Omental fat pad (tissue), 4 donors: ENCODE results near the gene IFI27L2. TPM values are rescaled to one million over a fixed set of nuclear protein-coding genes. Genes with fewer than 3 reads are reported as not detected.

ENCODE experiments used
- ATAC-seq: fragments of 150-250 bp; one replicate; pipeline ENCODE4 v1.9.1; 2016; ENCODE audit warnings: mild to moderate bottlenecking, moderate library complexity; ENCODE audit not compliant: low FRiP score
- DNase-seq: peaks from one replicate; pipeline ENCODE4 v3.0.0-alpha.2; 2019; ENCODE audit warnings: low spot score
- total RNA-seq, 4 donors: library from RNA; depleted of rRNA; stranded (reverse); fragments of >200 nt; gene quantifications; one replicate each; pipeline ENCODE4 v1.1.0, GENCODE V29; 2016
- TF ChIP-seq, protein P1 (sequence below), 3 donors: fragments of 450-650 bp; IDR thresholded peaks; one replicate each; pipeline ENCODE4 v1.5.1; 2016 to 2017; ENCODE audit warnings: antibody characterized with exemption in 3 of 3, mild to moderate bottlenecking in 3 of 3, moderate library complexity in 2 of 3

The IFI27L2 gene
- total RNA-seq, 4 donors from 2014 or later, result 43.2 to 109 (median 47.7) TPM

GRCh38 chr14:94117856-94118255, 11.5 kb downstream of the IFI27L2 start:
- TF ChIP-seq, protein P1, sequence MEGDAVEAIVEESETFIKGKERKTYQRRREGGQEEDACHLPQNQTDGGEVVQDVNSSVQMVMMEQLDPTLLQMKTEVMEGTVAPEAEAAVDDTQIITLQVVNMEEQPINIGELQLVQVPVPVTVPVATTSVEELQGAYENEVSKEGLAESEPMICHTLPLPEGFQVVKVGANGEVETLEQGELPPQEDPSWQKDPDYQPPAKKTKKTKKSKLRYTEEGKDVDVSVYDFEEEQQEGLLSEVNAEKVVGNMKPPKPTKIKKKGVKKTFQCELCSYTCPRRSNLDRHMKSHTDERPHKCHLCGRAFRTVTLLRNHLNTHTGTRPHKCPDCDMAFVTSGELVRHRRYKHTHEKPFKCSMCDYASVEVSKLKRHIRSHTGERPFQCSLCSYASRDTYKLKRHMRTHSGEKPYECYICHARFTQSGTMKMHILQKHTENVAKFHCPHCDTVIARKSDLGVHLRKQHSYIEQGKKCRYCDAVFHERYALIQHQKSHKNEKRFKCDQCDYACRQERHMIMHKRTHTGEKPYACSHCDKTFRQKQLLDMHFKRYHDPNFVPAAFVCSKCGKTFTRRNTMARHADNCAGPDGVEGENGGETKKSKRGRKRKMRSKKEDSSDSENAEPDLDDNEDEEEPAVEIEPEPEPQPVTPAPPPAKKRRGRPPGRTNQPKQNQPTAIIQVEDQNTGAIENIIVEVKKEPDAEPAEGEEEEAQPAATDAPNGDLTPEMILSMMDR (IDR thresholded peaks at IDR 0.05), result no peak
- DNase-seq (peak; percentile 18), ATAC-seq (no peak)

- peak; percentile 14 for DNase-seq
- TF ChIP-seq, protein P1 (IDR thresholded peaks at IDR 0.05), result no peak
- no peak for ATAC-seq
Observed at GRCh38 chr14:94116701-94117100, 12.7 kb downstream of the IFI27L2 start.

- peak; percentile 8 for DNase-seq
- no peak for ATAC-seq
- TF ChIP-seq, protein P1 (IDR thresholded peaks at IDR 0.05), result no peak
Observed at GRCh38 chr14:94115631-94116030, 13.8 kb downstream of the IFI27L2 start.

- DNase-seq, result peak; percentile 10
- TF ChIP-seq, protein P1 (IDR thresholded peaks at IDR 0.05), result no peak
- ATAC-seq, result peak; percentile 35
Observed at GRCh38 chr14:94115058-94115591, 14.3 kb downstream of the IFI27L2 start.

GRCh38 chr14:94114589-94115057, 14.8 kb downstream of the IFI27L2 start:
- ATAC-seq (no peak), DNase-seq (peak; percentile 20)
- TF ChIP-seq, protein P1 (IDR thresholded peaks at IDR 0.05), result no peak

DNA sequence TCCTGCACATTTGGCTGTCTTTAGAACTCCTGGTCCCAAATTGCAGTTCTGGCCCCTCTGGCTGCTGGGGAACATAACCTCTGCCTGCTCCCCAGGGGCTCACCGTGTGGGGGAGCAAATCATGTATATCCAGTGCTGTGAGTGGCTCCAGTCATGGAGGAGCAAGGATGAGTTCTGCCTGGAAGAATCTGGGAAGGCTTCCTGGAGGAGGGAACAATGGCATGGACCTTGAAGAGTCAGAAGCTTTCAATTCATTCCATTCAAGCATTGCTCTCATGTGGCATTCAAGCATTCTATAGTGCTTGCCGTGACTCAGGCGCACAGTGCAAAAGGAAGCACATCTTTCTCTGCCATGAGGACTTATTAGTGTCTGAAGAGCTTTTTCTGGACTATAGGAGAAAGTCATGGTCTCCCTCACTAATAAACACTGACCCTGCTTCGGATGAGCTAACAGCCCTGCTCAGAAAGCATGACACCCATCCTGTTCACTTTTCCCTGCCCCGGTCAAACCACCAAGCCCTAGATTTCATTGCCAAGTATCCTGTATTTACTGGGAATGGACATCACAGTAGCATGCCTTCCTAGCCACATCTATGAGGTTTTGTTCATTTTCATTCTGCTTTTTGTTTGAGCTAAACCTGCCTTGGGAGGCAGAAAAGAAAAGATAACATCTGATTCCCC, 15.4 kb downstream of the IFI27L2 start:
- TF ChIP-seq, protein P1 (IDR thresholded peaks at IDR 0.05), result no peak
- ATAC-seq (no peak), DNase-seq (peak; percentile 19)

GRCh38 chr14:94113490-94113889, 15.9 kb downstream of the IFI27L2 start:
- DNase-seq (peak; percentile 19), ATAC-seq (no peak)
- TF ChIP-seq, protein P1 (IDR thresholded peaks at IDR 0.05), result no peak
